Right hindlimb (tissue), 1 donor: ENCODE results near the gene MCRS1.
"Not testable (repeated sequence)": the region's sequence is repeated elsewhere in the genome, so short reads cannot be mapped to it uniquely, and the experiment has no call there.

Source experiments
- DNase-seq: peaks from one replicate; pipeline ENCODE4 v3.0.0-alpha.2; 2018

Gene MCRS1

GRCh38 chr12:49540229-49541139 is 27.5 kb downstream of the MCRS1 start:
- no peak for DNase-seq

- no peak for DNase-seq
Observed at GRCh38 chr12:49539406-49540228, 28.3 kb downstream of the MCRS1 start.

- peak; percentile 86 for DNase-seq
Observed at GRCh38 chr12:49538510-49539403, 29.2 kb downstream of the MCRS1 start, which contains the start of gene KCNH3. Gene KCNH3 (plus strand): TSS chr12:49539030. CDS start chr12:49539417, 387 bp downstream.

DNA sequence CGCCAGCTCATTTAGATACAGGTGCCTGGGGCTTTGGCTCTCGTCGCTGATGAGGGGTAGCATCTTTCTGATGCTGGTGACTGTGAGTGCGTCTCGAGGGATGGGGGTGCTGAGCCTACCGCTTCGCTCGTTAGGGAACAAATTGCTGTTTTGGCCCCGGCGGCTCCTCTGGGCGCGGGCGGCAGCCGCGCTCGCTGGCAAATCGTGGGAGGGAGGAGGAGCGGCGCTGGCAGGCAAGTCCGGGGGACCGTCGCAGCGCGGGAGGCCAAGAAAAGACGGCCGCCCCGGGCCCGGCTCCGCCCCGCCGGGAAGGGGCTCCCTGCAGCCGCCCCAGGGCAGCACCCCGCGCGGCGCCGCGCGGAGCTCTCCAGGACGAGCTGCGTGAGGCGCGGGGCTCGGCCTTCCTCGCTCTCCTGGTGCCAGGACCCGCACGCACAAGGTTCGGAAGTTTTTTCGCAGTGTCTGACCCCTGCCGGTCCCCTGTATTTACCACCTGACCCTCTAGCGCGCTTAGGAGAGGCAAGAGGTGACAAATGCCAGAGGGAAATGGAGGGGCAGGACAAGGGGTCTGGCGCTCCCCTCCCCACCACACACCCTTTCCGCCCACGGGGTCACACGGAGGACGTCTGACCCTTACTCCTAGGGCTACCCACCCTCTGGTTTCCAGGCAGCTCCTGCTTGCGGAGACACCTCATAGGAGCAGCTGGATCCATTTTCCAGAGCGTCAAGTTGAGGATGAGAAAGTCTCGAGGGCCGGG is 30.0 kb downstream of the MCRS1 start:
- no peak for DNase-seq

- no peak for DNase-seq
Observed at GRCh38 chr12:49537231-49537751, 30.7 kb downstream of the MCRS1 start.

GRCh38 chr12:49536526-49537071 is 31.3 kb downstream of the MCRS1 start:
- DNase-seq, result no peak

DNA sequence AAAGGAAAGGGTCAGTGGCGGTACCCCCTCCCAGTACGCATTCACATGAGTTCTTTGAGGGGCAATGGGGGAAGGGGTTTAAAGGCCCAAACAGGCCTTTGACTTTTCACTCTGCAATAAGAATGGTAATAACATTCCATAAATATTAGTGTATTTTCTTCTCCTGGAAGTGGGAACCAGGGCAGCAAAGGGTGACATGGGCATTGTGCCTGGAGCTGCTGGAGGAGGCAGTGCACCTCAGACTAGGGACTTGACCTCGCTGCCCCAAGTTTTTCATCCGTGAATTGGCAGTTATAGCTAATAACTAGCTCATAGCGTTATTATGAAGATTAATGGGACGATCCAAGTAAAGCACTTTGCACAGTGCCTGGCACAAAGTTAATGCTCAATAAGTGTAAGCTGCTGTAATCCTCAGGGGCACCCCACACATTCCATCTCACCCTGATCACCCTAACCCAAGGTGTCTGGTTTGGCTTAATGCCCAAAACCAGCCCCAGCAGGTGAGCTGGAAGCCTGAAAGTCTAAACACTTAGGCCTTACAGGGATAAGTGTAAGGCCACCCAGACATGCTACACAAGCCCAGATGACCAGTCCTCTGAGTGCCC is 31.9 kb downstream of the MCRS1 start:
- no peak for DNase-seq

- DNase-seq, result no peak
Observed at GRCh38 chr12:49534731-49535278, 33.1 kb downstream of the MCRS1 start.

DNA sequence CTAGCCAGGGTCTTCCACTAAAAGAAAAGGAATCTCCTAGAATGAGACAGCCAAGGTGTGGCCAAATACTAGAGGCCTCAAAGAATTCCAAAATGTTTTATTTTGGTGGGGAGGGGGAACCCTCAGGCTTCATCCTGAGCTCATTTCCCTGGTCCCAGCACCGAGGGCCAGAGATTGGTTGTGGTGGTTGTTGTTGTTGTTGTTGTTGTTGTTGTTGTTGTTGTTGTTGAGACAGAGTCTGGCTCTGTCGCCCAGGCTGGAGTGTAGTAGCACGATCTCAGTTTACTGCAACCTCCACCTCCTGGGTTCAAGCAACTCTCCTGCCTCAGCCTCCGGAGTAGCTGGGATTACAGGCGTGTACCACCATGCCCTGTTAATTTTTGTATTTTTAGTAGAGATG is 33.8 kb downstream of the MCRS1 start:
- not testable (repeated sequence) for DNase-seq

- DNase-seq, result no peak
Observed at GRCh38 chr12:49533331-49533730, 34.6 kb downstream of the MCRS1 start.

DNA sequence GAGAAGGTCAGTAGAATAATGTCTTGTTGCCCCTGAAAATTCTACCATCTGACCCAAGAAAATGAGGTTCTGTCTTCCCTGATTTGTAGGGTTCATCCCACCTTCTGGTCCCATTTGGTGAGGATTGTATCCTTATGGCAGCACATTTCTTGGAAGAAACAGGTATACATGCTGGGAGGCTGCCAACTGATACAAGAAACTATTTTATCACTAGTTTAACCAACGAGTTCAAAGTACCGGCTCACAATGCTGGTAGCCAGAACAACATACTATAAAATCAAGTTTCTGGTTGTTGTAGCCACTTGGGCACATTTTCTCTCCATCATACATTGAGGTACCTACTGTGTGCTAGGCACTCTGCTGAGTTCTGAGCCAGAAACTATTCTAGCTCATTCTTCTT is 36.2 kb downstream of the MCRS1 start:
- DNase-seq, result no peak

- no peak for DNase-seq
Observed at GRCh38 chr12:49529414-49529813, 38.5 kb downstream of the MCRS1 start.

DNA sequence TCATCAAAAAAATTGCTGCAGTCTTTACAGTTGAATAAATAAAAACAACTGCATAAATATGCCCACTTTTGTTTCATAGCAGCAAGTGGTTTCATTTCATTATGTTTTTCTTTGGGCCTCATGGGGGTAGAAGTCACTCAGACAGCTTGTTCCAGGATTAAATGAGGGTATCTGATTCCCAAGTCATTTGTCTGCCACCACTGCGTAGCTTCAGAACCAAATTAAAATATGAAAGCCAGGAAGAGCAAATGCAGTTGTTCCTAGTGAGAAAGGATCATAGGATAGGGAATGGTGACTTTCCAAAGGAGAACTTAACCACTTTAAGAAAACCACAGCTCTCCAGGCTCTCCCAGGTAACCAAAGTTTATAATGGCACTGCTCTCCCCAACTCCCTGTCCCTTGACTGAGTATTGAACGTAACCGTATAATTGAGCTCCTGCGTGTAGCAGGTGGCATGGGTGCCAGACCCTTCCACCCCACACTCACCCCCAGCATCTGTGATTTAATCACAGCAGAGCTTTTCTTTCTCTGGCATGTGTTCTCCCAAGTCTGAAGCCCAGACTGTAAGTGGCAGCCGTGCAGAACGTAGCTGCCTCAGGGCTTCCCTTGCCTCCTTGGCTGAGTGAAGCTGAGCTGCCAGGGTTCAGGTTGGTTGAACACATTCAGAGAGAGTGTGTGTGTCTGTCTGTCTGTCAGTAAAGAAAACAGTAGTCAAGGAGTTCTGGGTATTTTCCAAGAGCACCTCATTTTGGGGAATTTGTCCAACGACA is 40.4 kb downstream of the MCRS1 start:
- no peak for DNase-seq

DNA sequence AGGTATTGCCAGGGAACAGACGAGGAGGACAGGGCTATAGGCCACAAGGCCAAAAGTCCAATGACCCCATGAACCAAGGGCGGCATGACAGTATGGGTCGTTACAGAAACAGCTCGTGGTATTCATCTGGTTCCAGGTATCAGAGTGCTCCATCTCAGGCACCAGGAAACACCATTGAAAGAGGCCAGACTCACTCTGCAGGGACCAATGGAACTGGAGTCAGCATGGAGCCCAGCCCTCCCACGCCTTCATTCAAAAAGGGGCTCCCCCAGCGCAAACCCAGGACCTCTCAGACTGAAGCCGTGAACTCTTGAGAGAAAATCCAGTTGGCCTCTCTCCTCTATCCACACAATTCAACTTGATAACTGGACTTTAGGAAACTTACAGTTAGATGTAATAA is 42.0 kb downstream of the MCRS1 start:
- no peak for DNase-seq

GRCh38 chr12:49524660-49525324 is 43.1 kb downstream of the MCRS1 start:
- DNase-seq, result no peak

GRCh38 chr12:49521389-49521788 is 46.6 kb downstream of the MCRS1 start:
- DNase-seq, result no peak

DNA sequence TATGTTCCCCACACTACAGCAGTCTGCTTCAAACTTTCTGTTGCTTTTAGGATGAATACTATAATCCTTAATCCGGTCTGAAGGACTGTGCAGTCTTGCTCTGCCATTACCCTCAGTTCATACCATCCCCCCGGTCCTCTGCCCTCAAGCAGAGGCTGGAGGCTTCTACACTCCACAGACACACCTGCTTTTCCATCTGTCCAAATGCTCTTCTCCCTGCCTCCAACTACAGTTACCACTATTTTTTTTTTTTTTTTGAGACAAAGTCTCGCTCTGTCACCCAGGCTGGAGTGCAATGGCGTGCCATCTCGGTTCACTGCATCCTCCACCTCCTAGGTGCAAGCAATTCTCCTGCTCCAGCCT is 48.4 kb downstream of the MCRS1 start:
- DNase-seq, result no peak

DNA sequence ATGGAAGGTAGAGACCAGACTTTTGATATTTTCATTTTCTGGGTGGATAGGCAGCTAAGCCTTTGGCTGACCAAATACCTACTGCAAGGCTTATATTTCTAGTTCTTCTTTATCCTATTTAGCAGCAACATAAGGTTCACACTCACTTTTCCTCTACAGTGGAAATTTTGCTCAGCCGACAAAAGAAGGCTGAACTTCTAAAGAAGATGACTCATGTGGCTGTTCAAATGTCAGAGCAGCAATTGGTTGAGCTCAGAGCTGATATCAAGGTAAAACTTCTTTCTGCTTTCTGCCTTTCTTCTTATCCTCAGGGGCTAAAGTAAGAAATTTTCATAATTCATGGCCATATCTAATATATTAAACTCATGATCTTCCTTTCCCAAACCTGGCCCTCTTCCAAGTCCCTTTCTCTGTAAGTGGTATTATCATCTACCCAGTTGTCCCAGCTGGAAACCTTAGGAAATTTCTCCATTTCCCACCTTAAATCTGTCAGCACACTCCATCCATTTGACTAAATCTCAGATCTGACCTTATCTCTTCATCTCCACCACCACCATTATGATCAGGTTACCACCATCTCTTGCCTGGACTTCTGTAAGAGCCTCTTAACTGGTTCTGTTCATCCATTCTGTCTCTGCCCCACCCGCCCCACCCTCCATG is 48.9 kb downstream of the MCRS1 start:
- DNase-seq, result no peak

- DNase-seq, result no peak
Observed at GRCh38 chr12:49515266-49515665, 52.7 kb downstream of the MCRS1 start.
